C4-2B (cell line): ENCODE data around the gene LILRA6.
"Not testable (repeated sequence)": the region's sequence is repeated elsewhere in the genome, so short reads cannot be mapped to it uniquely, and the experiment has no call there.

ENCODE experiments used
- H3K27ac ChIP-seq: fragments of 450-650 bp; 2 replicates; pipeline ENCODE4 v1.5.1; 2017
- ZFX ChIP-seq: fragments of 450-650 bp; IDR thresholded peaks from 2 replicates; pipeline ENCODE4 v1.6.1; 2017
- TF ChIP-seq, protein P1 (sequence below): fragments of 450-650 bp; conservative IDR thresholded peaks from 2 replicates; pipeline ENCODE4 v1.5.1; 2017; ENCODE audit warnings: mild to moderate bottlenecking

LILRA6 gene

DNA sequence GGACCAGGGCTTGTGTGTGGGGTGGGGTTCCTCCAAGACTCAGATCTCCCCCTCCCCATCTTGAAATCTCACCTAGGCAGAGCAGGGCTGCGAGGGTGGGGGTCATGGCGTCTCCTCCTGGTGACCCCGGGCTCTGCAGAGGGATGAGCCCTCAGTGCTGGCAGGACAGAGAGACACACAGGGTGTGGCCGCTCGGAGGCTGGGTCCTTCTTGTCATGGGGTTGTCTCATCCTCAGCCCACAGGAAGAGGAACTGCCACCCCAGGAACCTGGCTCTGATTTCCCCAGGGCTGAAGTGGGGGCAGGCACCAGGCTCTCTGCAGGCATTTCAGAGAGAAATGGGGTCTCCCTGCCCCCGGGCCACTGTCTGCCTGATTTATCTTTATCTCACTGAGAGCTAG lies at the start of gene LILRA6:
TSS of gene LILRA6 (minus strand) at position 145 of the 400 bp plus-strand sequence.
- not testable (repeated sequence) for H3K27ac ChIP-seq

DNA sequence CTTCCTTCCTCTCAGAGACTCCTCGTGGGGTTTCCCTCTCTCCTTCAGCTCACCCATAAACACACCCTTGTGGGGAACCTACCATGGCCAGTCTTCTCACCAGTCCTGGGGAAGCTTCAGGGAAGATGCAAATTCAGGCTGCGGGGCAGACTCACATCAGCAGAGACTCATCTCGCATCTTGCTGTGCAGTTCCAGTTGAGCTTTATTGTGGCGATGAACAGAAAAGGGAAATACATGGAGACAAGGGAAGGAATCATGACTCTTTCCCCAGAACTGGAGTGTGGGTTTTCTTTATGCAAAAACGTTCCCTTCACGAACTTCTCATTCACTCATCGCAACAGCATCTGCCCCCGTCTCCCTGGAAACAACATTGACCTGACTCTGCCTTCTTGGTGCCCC lies 46.6 kb upstream of the LILRA6 start:
- H3K27ac ChIP-seq = not testable (repeated sequence)

DNA sequence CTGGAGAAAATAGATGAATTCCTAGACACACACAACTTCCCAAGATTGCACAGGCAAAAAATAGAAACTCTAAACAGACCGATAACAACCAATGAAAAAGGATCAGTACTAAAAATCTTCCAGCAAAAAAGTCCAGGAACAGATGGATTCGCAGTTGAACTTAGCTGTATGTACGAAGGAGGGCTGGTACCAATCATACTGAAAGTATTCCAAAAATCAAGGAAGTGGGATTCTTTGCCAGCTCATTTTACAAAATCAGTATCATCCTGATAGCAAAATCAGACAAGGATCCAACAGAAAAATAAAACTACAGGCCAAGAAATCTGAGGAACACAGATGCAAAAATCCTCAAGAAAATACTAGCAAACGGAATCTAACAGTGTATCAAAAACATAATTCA lies 44.9 kb upstream of the LILRA6 start:
- TF ChIP-seq, protein P1, sequence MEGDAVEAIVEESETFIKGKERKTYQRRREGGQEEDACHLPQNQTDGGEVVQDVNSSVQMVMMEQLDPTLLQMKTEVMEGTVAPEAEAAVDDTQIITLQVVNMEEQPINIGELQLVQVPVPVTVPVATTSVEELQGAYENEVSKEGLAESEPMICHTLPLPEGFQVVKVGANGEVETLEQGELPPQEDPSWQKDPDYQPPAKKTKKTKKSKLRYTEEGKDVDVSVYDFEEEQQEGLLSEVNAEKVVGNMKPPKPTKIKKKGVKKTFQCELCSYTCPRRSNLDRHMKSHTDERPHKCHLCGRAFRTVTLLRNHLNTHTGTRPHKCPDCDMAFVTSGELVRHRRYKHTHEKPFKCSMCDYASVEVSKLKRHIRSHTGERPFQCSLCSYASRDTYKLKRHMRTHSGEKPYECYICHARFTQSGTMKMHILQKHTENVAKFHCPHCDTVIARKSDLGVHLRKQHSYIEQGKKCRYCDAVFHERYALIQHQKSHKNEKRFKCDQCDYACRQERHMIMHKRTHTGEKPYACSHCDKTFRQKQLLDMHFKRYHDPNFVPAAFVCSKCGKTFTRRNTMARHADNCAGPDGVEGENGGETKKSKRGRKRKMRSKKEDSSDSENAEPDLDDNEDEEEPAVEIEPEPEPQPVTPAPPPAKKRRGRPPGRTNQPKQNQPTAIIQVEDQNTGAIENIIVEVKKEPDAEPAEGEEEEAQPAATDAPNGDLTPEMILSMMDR = no peak
- no peak for TF ChIP-seq ZFX
- no peak overlapping the region for H3K27ac ChIP-seq

DNA sequence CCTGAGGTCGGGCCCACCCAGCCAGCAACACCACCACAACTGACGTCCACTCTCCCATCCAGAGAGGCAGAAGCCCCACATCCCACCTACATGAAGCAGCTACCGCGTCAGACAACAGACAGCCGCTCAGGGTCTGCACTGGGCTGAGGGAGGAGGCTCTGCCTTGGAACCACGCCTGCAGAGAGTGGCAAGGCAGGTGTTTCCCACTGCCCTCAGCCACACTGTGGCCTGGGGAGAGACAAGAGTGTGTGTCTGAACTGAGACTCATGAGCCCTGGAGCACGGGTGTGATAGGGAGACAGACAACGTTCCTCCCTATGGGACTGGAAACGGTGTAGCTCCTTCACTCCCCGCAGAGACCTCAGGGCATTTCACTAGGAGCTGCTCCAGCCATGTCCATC lies 43.7 kb upstream of the LILRA6 start:
- not testable (repeated sequence) for H3K27ac ChIP-seq

DNA sequence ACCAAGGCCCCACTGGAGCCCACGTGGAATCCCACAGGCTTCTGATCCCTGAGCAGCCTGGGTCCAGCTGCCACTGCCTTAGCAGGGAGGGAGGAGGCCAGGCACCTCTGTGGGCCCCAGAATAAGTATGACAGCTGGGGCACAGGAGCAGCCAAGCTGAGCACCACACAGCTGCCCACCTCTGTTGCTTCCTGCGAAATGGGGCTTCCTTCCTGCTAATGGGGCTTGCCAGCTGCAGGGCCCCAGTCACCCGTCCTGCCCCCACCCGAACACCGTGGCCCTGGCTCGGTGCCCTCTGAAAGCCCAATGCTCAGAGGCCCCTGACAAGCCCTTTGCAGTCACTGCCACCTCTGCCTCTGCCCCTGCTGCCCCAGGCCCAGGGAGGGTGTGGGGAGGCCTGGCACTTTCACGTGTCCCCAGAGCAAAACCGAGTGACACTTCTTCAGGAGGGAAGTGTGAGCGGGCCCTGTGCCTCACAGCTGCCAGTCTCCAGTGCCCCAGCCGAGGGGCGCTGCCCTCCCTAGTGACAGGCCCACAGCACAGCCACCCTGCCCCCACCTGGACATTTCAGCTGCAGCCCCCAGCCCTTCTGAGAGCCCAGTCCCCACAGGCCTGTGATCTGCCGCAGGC lies 43.0 kb upstream of the LILRA6 start:
- not testable (repeated sequence) for H3K27ac ChIP-seq

DNA sequence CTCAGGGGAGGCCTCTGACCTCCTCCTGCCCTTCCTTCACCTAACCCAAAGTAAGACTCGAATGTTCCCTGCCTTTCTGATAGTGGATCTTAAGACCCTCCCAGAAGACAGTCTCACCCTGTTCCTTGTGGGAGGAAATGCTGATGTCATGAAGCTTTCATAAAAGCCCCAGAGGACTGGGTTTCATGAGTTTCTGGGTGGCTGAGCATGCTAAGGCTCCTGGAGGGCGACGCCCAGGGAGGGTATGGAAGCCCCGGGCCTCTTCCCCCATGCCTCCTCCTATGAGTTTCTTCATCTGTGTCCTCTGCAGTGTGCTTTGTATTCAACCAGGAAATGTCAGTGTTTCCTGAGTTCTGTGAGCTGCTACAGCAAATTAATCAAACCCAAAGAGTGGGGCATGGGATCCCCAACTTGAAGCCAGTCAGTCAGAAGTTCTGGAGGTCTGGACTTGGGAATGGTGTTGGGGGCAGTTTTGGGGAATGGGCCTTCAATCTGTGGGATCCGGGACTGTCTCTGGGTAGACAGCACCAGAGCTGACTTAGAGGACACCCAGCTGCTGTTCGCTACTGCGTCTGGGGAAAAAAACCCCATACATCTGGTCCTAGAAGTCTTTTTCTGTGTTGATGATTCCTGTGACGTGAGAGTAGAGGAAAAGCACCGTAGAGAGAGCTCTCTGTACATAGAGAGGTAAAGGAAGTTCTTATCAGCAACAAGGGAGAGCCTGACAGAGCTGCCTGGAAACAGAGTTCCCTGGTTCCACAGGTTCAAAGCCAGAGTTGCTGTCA lies 40.3 kb upstream of the LILRA6 start:
- no peak for TF ChIP-seq ZFX
- TF ChIP-seq, protein P1 = no peak
- no peak overlapping the region for H3K27ac ChIP-seq

DNA sequence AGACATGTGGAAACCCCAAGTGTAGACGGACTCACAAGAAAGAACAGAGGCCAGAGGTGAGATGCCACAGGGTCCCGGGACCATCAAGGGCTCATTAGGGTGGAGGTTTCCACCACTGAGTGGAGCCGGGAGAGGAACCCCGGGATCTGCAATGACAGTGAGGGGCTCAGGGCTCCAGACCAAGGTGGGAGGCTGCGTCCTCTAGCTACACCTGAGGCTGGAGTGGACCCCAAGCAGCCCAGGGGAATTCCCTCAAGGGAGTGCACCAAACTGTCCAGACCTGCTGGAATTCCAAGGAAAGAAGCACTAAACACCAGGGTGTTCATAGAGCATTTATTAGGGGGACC lies 39.1 kb upstream of the LILRA6 start:
- not testable (repeated sequence) for H3K27ac ChIP-seq

DNA sequence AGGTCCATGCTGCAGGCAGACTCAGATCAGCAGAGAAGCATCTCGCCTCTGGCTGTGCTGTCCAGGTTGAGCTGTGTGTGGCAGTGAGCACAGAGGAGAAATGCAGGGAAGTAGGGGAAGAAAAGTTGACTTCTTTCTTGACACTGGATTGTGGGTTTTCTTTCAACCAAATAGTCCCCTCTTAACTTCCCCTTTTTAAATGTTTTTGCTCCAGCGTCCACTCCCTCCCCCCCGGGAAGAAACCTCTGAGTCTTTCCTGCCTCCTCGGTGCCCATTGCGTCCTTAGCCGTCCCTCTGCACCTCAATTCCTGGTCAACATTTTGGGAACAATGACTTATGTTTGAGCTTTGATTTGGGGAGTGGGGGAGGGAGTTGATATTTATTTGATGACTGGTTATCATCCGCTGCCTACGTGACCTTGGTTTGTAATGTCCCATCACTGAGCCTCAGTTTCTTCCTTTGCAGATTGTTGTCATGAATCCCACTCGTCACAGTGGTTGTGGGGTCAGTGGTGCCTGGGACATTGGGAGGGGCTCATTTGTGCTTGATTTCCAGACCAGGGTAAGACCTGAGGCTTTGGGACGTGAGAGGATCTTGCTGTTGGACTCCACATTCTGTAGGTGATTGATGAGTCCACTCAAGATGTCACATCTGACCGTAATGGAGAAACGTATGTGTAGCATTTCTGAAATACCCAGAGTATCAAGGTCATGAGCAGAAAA lies 38.6 kb upstream of the LILRA6 start, which contains the start of gene LILRB2:
TSS of gene LILRB2 (minus strand) at position 104 of the 722 bp plus-strand sequence. CDS start 614 bp downstream, outside the sequence.
- no peak within 1 kb of the TSS for H3K27ac ChIP-seq
- no peak for TF ChIP-seq ZFX
- TF ChIP-seq, protein P1 = no peak

DNA sequence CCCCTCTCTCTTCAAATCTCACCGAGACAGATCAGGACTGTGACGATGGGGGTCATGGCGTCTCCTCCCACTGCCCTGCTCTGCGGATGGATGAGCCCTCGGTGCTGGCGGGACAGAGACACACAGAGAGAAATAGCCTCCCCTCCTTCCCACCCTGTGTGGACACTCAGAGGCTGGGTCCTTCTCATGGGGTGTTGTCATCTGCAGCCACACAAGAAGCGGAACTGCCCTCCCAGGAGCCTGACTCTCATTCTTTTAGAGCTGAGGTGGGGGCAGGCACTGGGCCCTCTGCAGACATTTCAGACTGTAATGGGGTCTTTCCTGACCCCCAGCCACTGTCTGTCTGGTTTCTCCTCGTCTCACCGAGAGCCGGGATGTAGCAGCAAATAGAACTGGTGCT lies 37.9 kb upstream of the LILRA6 start:
- H3K27ac ChIP-seq = not testable (repeated sequence)

DNA sequence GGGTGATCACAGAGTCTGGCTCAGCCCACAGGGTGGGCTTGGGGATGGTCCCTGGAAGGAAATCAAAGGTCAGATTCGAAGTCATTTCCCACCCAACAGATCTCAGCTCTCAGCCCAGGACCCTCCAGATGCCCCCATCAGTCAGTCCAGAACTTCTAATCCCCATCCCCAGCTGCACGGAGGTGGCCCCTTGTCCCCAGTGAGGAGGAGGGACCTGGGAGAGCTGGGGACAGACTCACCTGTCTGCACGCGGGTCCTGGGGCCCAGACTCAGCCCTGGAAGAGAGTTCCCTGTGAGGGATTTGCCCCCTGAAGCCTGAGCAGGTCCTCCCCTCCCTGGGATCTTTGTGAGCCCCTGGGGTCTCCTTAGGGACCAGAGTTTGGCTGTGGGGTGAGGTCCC lies 37.4 kb upstream of the LILRA6 start:
- not testable (repeated sequence) for H3K27ac ChIP-seq

DNA sequence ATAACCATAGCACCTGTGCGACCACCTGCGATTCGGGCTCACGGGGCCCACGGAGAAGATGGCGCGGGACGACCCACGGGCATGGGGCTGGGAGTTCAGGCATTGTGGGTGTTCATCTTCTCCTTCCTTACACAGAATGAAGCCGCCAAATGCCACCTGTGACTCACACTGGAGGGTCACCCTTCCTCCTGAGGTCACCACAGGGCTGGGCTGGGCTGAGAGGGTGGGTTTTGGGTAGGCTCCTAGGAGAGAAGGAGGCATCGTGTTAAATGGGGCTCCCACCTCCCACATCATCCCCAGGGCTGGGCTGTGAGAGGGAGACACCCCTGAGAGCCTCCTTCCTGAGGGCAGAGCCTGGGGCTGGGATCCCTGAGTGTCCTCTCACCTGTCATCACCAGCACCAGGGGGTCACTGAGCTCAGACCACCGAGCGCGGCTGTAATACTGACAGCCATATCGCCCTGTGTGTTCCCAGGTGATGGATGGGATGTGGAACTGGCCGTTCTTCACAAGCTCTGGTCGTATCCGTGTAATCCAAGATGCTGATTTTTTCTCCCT lies 36.9 kb upstream of the LILRA6 start:
- no peak overlapping the region for H3K27ac ChIP-seq
- TF ChIP-seq, protein P1 = no peak
- TF ChIP-seq ZFX = no peak

DNA sequence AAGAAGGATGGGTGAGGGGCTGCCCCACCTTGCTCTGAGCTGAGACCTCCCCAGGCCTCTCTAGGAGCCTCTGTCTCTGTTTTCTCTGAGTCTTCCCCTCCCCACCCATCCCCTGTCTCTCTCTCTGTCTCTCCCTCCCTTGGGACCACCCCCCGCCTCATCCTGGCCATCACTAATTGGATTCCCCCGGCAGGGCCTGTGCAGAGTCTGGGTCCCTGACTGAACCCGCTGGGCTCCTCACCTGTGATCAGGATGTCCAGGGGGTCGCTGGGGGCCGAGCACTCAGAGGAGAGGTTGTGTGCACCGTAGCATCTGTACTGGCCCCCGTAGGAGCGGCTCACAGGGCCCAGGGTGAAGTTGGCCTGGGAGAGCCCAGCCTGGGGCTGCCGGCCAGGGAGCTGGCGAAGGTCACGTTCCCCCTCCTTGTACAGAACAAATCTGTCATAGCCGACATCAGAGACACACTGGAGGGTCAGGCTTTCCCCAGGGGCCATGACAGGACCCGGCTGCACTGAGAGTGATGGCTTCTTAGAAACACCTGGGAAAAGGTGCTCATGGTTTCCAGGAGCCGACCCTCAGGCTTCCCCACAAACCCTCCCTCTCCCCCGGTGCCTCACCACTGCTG lies 36.1 kb upstream of the LILRA6 start:
- not testable (repeated sequence) for H3K27ac ChIP-seq

DNA sequence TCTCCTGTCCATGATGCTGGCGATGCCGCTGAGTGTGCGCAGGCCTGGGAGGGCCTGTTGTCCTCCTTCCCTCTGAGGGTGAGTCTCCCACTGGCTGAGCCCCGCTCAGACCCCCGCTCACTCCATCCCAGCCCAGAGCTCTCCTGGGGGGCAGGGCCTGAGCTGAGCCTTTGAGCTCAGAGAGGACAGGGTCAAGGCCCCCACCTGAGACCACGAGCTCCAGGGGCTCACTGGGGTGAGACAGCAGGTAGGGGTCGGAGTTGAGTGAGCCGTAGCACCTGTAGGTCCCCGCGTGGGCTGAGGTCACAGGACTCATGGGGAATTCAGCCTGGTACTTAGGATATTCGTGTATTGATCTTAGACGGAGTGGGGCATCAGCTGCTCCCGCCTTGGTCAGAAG lies 35.5 kb upstream of the LILRA6 start:
- not testable (repeated sequence) for H3K27ac ChIP-seq

DNA sequence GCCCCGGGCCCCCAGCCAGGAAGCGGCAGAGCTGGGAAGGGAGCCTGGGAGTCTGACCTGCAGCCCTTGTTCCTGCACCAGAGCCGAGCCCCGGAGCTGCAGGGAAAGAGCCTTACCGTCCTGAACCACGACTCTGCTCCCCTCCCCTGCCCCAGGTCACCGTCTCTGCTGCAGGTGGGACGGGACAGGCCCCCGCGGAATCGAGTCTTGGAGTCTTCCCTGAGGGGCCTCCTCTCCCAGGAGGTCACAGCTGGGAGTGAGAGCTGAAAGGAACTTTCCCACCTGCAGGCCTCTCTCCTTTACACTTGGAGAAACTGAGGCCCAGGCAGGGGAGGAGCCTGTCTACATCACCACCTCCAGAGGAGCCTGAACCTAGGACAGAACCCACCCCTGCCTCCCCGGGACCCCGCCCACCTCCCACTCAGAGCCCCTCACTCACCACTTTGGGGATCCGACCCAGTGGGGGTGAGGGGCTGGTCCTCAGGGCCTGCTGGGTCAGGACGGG lies 34.6 kb upstream of the LILRA6 start:
- H3K27ac ChIP-seq = not testable (repeated sequence)
